Esophagus squamous epithelium (tissue), 5 donors: Measurements from ENCODE around the gene DENND1A. TPM values are rescaled to one million over a fixed set of nuclear protein-coding genes. Genes with fewer than 3 reads are reported as not detected.

ENCODE experiments used
- DNase-seq: peaks from one replicate; lab custom pipeline; 2025; lab: John Stamatoyannopoulos, UW
- H3K27ac ChIP-seq, 4 donors: fragments of 200-600 bp; sonication (generic); one replicate each; pipeline ENCODE4 v1.5.1; 2016 to 2019; ENCODE audit warnings: mild to moderate bottlenecking in 1 of 4
- H3K27me3 ChIP-seq, 4 donors: fragments of 200-600 bp; sonication (generic); 1 replicate in 3 of 4; 2 replicates in 1 of 4; pipeline versions ENCODE4 v1.5.1 to v1.6.0; 2017 to 2021; ENCODE audit warnings: antibody characterized with exemption in 1 of 4
- H3K36me3 ChIP-seq, 3 donors: fragments of 200-600 bp; sonication (generic); one replicate each; pipeline ENCODE4 v1.5.1; 2016 to 2019
- H3K4me1 ChIP-seq, 3 donors: fragments of 200-600 bp; sonication (generic); one replicate each; pipeline ENCODE4 v1.5.1; 2017 to 2019
- H3K4me3 ChIP-seq, 4 donors: fragments of 200-600 bp; sonication (generic); 1 replicate in 3 of 4; 2 replicates in 1 of 4; pipeline ENCODE4 v1.5.1; 2016 to 2019; ENCODE audit warnings: mild to moderate bottlenecking in 2 of 4, moderate library complexity in 1 of 4
- H3K9me3 ChIP-seq, 3 donors: fragments of 200-600 bp; sonication (generic); one replicate each; pipeline ENCODE4 v1.5.1; 2016 to 2019
- POLR2A ChIP-seq, 4 donors: fragments of 450-650 bp; IDR thresholded peaks; one replicate each; pipeline ENCODE4 v1.6.1; 2017; ENCODE audit warnings: antibody characterized with exemption in 4 of 4, mild to moderate bottlenecking in 4 of 4, moderate library complexity in 3 of 4
- WGBS, 2 donors: methylation state at CpG; one replicate each; pipeline ENCODE4 v1.1.5; 2018; 5-methylcytosine and 5-hydroxymethylcytosine counted together
- intact Hi-C: fragments of 100-400 bp; cut with DNase I; formaldehyde crosslinking; loops from one replicate; pipeline ENCODE4 v1.15.0; 2022
- total RNA-seq, 4 donors: library from RNA; depleted of rRNA; stranded (reverse); fragments of >200 nt; gene quantifications; one replicate each; pipeline ENCODE4 v1.1.0, GENCODE V29; 2016
- TF ChIP-seq, protein P1 (sequence below), 6 experiments: fragments of 450-650 bp in 4 of 6; fragments of 200-600 bp in 2 of 6; sonication (generic) in 2 of 6; IDR thresholded peaks; one replicate each; pipeline ENCODE4 v1.5.1; 2016 to 2019; ENCODE audit warnings: antibody characterized with exemption in 6 of 6, mild to moderate bottlenecking in 4 of 6, moderate library complexity in 4 of 6
- donor health status: DM: yes; HTN: yes; CAD: no.

Gene DENND1A
- total RNA-seq, 4 donors from 2014 or later, result 5.3 to 16.0 (median 12.9) TPM

DNA sequence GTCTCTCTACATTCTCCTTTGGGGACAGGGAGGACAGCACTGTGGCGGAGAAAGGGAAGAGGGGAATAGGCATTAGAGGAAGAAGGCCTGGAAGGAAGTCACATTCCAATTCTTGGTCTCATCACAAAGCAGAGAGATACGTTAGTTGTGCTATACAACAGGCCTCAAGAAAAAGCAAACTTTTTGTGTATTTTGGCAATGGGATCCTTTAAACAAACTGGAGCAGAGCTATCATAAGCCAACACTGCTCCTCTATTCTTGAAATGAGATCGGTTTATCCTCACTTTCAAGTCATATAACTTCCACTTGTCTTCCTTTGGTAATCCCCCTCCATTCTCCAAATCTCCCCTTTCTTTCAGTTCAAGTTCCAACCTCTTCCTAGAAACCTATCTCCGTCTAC lies 6.5 kb downstream of the DENND1A start:
- WGBS, 2 donors, result 81 to 85% methylated on average over 4 of the region's 4 CpGs
- Histone ChIP-seq H3K4me1 (peaks cover 4 to 10% (median 10%) of the 10 kb centered on the region in 3 donors), H3K4me3 (no peak overlapping the region), H3K27ac (no peak overlapping the region), H3K36me3 (no peaks in the 10 kb centered on the region), H3K27me3 (no peaks in the 10 kb centered on the region), H3K9me3 (no peaks in the 10 kb centered on the region)
- no peak for TF ChIP-seq POLR2A (IDR thresholded peaks at IDR 0.05)
- TF ChIP-seq, protein P1, sequence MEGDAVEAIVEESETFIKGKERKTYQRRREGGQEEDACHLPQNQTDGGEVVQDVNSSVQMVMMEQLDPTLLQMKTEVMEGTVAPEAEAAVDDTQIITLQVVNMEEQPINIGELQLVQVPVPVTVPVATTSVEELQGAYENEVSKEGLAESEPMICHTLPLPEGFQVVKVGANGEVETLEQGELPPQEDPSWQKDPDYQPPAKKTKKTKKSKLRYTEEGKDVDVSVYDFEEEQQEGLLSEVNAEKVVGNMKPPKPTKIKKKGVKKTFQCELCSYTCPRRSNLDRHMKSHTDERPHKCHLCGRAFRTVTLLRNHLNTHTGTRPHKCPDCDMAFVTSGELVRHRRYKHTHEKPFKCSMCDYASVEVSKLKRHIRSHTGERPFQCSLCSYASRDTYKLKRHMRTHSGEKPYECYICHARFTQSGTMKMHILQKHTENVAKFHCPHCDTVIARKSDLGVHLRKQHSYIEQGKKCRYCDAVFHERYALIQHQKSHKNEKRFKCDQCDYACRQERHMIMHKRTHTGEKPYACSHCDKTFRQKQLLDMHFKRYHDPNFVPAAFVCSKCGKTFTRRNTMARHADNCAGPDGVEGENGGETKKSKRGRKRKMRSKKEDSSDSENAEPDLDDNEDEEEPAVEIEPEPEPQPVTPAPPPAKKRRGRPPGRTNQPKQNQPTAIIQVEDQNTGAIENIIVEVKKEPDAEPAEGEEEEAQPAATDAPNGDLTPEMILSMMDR (IDR thresholded peaks at IDR 0.05), result no peak
- intact Hi-C loops, result no loop called here
- DNase-seq, result no peak

DNA sequence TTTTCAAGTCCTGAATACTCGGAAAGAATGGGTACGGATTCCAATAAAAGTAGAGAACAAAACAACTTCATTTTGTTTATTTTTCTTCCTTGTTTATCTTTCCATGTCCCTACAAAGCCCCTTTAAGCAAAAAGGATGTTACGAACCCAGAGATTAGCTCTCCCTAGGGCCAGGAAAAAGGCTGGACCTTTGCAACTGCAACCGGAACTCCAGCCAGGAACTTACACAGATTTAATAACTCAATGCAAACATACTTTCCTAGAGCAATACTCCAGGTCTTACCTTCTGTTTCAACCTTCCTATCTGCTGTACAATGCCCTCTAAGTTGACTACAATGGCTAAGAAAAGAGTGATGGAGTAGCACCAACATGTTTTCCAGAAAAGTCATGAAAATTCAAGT lies 7.0 kb downstream of the DENND1A start:
- Histone ChIP-seq H3K36me3 (no peaks in the 10 kb centered on the region), H3K27me3 (no peaks in the 10 kb centered on the region), H3K9me3 (no peaks in the 10 kb centered on the region), H3K27ac (no peak overlapping the region), H3K4me3 (no peak overlapping the region), H3K4me1 (peaks cover 0 to 6% (median 5%) of the 10 kb centered on the region in 3 donors)
- intact Hi-C loops, result no loop called here
- TF ChIP-seq POLR2A (IDR thresholded peaks at IDR 0.05), result no peak
- TF ChIP-seq, protein P1 (IDR thresholded peaks at IDR 0.05), result no peak
- WGBS, 2 donors, result 68 to 70% methylated on average over 4 of the region's 4 CpGs
- DNase-seq, result no peak

DNA sequence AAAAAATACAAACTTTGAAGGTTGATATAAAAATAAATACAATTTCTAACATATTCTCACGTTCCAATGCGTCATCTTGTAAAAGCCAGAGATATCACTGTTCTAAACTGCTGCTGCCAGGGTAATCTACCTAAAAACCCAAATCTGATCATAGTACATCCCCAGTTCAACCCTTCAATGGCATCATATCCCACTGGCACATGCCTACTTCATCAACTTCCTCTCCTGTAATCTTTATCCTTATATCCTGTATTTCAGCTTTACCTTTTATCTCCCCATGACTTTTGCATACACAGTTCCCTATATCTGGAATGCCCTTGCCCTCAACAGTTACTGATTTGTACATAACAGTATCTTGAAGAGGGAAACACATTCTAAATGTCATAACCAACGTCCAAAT lies 7.5 kb downstream of the DENND1A start:
- no peak for TF ChIP-seq POLR2A (IDR thresholded peaks at IDR 0.05)
- TF ChIP-seq, protein P1 (IDR thresholded peaks at IDR 0.05), result no peak
- 77 to 79% methylated on average over 3 of the region's 3 CpGs for WGBS, 2 donors
- no peaks in the 10 kb centered on the region for H3K27me3 ChIP-seq
- intact Hi-C loops, result no loop called here
- H3K36me3 ChIP-seq, result no peaks in the 10 kb centered on the region
- no peak overlapping the region for H3K27ac ChIP-seq
- no peaks in the 10 kb centered on the region for H3K9me3 ChIP-seq
- no peak for DNase-seq
- H3K4me1 ChIP-seq, result peaks cover 0 to under 1% (median under 1%) of the 10 kb centered on the region in 3 donors
- no peak overlapping the region for H3K4me3 ChIP-seq

DNA sequence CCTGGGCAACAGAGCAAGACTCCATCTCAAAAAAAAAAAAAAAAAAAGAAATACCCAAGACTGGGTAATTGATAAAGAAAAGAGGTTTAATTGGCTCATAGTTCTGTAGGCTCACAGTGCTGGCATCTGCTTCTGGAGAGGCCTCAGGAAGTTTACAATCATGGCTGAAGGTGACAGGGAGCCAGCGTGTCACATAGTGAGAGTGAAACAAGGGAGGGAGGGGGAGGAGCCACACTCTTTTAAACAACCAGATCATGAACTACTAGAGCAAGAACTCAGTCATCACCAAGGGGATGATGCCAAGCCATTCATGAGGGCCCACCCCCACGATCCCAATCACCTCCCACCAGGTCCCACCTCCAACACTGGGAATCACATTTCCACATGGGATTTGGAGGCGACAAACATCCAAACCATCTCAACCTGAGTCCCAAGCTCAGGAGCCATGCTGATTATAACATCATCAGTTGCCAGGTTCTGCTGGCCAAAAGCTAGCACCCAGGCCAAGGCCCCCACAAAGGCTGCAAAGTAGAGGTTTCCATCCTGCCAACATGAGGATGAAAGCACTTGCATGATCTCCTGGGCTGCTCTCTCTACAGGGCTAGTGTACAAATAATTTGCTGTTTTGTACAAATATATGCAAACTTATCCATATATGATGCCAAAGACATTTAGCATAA lies 15.3 kb downstream of the DENND1A start:
- intact Hi-C loops, result no loop called here
- TF ChIP-seq POLR2A (IDR thresholded peaks at IDR 0.05), result no peak
- TF ChIP-seq, protein P1 (IDR thresholded peaks at IDR 0.05), result no peak
- Histone ChIP-seq H3K9me3 (peaks cover 0 to 3% (median 0%) of the 10 kb centered on the region in 3 donors), H3K4me1 (no peaks in the 10 kb centered on the region), H3K4me3 (no peak overlapping the region), H3K36me3 (no peaks in the 10 kb centered on the region), H3K27ac (no peak overlapping the region), H3K27me3 (no peaks in the 10 kb centered on the region)
- no peak for DNase-seq
- 86 to 90% methylated on average over 2 to 3 of the region's 3 CpGs for WGBS, 2 donors

DNA sequence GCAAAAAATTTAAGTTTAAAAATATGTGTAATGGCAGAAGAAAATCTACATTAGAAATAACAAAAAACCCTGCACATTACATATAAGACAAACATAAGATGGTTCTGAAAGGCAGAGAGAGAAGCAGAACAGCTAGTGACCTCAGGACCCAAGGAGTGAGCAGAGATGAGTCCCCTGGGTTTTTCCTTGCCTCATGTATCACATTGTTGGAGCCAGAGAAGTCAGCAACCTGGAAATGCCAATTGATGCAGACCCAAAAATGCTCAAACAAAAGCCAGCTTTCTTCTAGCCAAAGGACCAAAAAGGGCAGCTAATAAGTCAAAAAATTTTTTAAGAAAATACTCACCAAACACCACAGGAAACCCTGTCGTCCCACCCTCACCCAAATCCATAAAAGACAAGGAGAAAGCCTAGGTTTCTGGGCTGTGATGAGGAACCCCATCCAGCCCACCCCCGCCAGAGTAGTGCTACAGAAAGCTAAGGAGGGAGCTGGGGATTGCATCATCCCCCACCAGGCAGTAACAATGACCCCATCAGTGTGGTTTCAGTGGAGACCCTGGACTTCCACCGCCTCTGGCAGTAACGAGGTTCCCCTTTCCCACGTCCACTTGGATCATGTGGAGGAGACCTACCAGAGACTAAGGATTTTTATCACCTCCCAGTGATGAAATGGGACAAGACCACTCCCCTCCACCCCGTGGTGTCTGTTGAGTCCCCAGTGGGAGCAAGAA lies 17.6 kb downstream of the DENND1A start:
- Histone ChIP-seq H3K36me3 (no peaks in the 10 kb centered on the region), H3K27ac (no peak overlapping the region), H3K9me3 (peaks cover 0 to 3% (median 0%) of the 10 kb centered on the region in 3 donors), H3K4me1 (no peaks in the 10 kb centered on the region), H3K27me3 (no peaks in the 10 kb centered on the region), H3K4me3 (no peak overlapping the region)
- no peak for DNase-seq
- 75 to 77% methylated on average over 1 of the region's 6 CpGs for WGBS, 2 donors
- TF ChIP-seq POLR2A (IDR thresholded peaks at IDR 0.05), result no peak
- TF ChIP-seq, protein P1 (IDR thresholded peaks at IDR 0.05), result no peak
- intact Hi-C loops, result no loop called here
